ENCODE results near the gene ANKRD28.

DNA sequence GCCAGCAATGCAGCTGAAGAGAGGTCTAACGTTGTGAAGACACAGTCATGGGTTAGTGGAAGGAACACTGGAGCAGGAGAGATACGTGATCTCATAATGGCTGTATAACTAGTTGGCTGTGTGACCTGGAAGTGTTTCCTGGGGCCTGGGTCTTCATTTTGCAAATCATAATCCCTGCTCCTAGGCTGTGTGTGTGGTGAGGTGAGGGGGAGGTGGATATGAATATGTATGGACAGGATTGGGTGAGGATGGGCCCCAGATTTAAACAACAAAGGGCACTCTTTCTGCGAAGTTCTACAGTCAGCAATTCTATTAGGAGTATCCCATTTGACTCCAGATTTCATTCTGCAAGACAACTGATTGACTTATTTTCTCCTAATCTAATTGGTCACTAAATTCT lies 41.3 kb downstream of the ANKRD28 start:
- TF ChIP-seq, protein P1, sequence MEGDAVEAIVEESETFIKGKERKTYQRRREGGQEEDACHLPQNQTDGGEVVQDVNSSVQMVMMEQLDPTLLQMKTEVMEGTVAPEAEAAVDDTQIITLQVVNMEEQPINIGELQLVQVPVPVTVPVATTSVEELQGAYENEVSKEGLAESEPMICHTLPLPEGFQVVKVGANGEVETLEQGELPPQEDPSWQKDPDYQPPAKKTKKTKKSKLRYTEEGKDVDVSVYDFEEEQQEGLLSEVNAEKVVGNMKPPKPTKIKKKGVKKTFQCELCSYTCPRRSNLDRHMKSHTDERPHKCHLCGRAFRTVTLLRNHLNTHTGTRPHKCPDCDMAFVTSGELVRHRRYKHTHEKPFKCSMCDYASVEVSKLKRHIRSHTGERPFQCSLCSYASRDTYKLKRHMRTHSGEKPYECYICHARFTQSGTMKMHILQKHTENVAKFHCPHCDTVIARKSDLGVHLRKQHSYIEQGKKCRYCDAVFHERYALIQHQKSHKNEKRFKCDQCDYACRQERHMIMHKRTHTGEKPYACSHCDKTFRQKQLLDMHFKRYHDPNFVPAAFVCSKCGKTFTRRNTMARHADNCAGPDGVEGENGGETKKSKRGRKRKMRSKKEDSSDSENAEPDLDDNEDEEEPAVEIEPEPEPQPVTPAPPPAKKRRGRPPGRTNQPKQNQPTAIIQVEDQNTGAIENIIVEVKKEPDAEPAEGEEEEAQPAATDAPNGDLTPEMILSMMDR (IDR thresholded peaks at IDR 0.05), result no peak
- no peak for TF ChIP-seq POLR2A (IDR thresholded peaks at IDR 0.05)
- no peak for TF ChIP-seq POLR2AphosphoS5 (IDR thresholded peaks at IDR 0.05)

All from prostate gland (tissue), 2 donors.